IPS-20b (cell line): ENCODE data around the gene ZFX.

Source experiments
- H3K27ac ChIP-seq: one replicate; pipeline ENCODE4 v1.5.1; 2013; ENCODE audit warnings: low read length
- H3K27me3 ChIP-seq: 2 replicates; pipeline ENCODE4 v1.6.1; 2013; ENCODE audit warnings: mild to moderate bottlenecking, low read length, inconsistent platforms; ENCODE audit not compliant: insufficient read depth
- H3K36me3 ChIP-seq: 2 replicates; pipeline ENCODE4 v1.6.1; 2013; ENCODE audit warnings: low read depth, mild to moderate bottlenecking, inconsistent platforms, low read length, moderate library complexity; ENCODE audit not compliant: insufficient read depth
- H3K4me1 ChIP-seq: 2 replicates; pipeline ENCODE4 v1.6.1; 2013; ENCODE audit warnings: mild to moderate bottlenecking, control low read depth, inconsistent platforms, low read length, moderate library complexity; ENCODE audit not compliant: insufficient read depth
- H3K4me3 ChIP-seq: 2 replicates; pipeline ENCODE4 v1.5.1; 2013; ENCODE audit warnings: mild to moderate bottlenecking, low read length, inconsistent platforms
- H3K9ac ChIP-seq: 2 replicates; pipeline ENCODE4 v1.6.1; 2013; ENCODE audit warnings: low read depth, mild to moderate bottlenecking, inconsistent platforms, low read length, moderate library complexity
- H3K9me3 ChIP-seq: 2 replicates; pipeline ENCODE4 v1.6.1; 2013; ENCODE audit warnings: mild to moderate bottlenecking, low read depth, low read length, inconsistent platforms; ENCODE audit not compliant: insufficient read depth

ZFX gene

GRCh38 chrX:24204331-24204730, 54.8 kb downstream of the ZFX start:
- H3K9ac ChIP-seq = no peak overlapping the region
- H3K4me1 ChIP-seq = no peaks in the 10 kb centered on the region

GRCh38 chrX:24204958-24205357, 55.4 kb downstream of the ZFX start:
- H3K27me3 ChIP-seq = no peaks in the 10 kb centered on the region
- no peak overlapping the region for H3K4me3 ChIP-seq
- peaks cover 27% of the 10 kb centered on the region for H3K36me3 ChIP-seq
- H3K27ac ChIP-seq = no peak overlapping the region
- H3K9me3 ChIP-seq = no peaks in the 10 kb centered on the region
- no peak overlapping the region for H3K9ac ChIP-seq
- H3K4me1 ChIP-seq = no peaks in the 10 kb centered on the region

More at GRCh38 chrX:24204331-24204730, 54.8 kb downstream of the ZFX start:
- no peak overlapping the region for H3K27ac ChIP-seq
- H3K27me3 ChIP-seq = no peaks in the 10 kb centered on the region
- peaks cover 21% of the 10 kb centered on the region for H3K36me3 ChIP-seq
- H3K4me3 ChIP-seq = no peak overlapping the region
- no peaks in the 10 kb centered on the region for H3K9me3 ChIP-seq

- no peak overlapping the region for H3K4me3 ChIP-seq
- peaks cover 48% of the 10 kb centered on the region for H3K36me3 ChIP-seq
- H3K4me1 ChIP-seq = no peaks in the 10 kb centered on the region
- H3K9me3 ChIP-seq = no peaks in the 10 kb centered on the region
- H3K27ac ChIP-seq = no peak overlapping the region
- no peak overlapping the region for H3K9ac ChIP-seq
- no peaks in the 10 kb centered on the region for H3K27me3 ChIP-seq
These were observed 58.3 kb downstream of the ZFX start for GRCh38 chrX:24207826-24208225.

DNA sequence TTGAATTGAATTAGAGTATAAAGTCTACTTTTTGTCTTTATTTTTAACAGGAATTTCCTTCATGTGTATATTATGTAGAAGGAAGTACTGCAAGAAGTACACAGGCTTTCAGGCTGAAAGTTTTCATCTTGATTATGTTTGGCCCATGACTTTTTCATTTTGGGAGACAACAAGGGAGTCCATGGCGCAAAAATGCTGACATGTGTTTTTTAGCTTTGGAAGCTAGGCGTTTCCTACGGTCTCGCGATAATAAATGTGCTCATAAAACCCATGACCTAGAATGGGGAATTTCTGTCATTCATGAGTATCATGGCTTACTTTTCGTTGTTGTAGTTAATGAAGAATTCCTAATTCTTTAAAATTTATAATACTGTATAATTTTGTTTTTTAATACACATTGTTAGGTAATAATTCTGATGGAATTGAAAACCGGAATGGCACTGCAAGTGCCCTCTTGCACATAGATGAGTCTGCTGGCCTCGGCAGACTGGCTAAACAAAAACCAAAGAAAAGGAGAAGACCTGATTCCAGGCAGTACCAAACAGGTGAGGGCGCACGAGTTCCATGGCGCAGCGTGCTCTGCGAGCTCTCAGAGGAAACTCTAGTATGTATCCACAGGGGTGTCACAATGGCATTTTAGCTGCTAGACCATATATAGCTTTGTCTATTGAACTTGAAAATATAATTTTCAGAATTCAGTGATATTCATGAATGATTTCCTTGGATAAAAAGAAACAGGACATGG, 59.1 kb downstream of the ZFX start:
- no peak overlapping the region for H3K4me3 ChIP-seq
- no peaks in the 10 kb centered on the region for H3K9me3 ChIP-seq
- no peaks in the 10 kb centered on the region for H3K4me1 ChIP-seq
- H3K36me3 ChIP-seq = peaks cover 48% of the 10 kb centered on the region
- no peak overlapping the region for H3K9ac ChIP-seq
- no peaks in the 10 kb centered on the region for H3K27me3 ChIP-seq
- H3K27ac ChIP-seq = no peak overlapping the region

DNA sequence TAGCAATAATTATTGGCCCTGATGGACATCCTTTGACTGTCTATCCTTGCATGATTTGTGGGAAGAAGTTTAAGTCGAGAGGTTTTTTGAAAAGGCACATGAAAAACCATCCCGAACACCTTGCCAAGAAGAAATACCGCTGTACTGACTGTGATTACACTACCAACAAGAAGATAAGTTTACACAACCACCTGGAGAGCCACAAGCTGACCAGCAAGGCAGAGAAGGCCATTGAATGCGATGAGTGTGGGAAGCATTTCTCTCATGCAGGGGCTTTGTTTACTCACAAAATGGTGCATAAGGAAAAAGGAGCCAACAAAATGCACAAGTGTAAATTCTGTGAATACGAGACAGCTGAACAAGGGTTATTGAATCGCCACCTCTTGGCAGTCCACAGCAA, 60.7 kb downstream of the ZFX start:
- H3K4me1 ChIP-seq = peaks cover 3% of the 10 kb centered on the region; the same call in 1 of the 2 replicates
- H3K27me3 ChIP-seq = no peaks in the 10 kb centered on the region
- no peak overlapping the region for H3K4me3 ChIP-seq
- H3K27ac ChIP-seq = no peak overlapping the region
- H3K9me3 ChIP-seq = no peaks in the 10 kb centered on the region
- no peak overlapping the region for H3K9ac ChIP-seq
- peaks cover 48% of the 10 kb centered on the region for H3K36me3 ChIP-seq

- H3K9me3 ChIP-seq = no peaks in the 10 kb centered on the region
- peaks cover 6% of the 10 kb centered on the region; the same call in 1 of the 2 replicates for H3K4me1 ChIP-seq
- no peaks in the 10 kb centered on the region for H3K27me3 ChIP-seq
- H3K9ac ChIP-seq = no peak overlapping the region
- H3K4me3 ChIP-seq = no peak overlapping the region
- H3K27ac ChIP-seq = no peak overlapping the region
- H3K36me3 ChIP-seq = peaks cover 25% of the 10 kb centered on the region
These were observed 65.0 kb downstream of the ZFX start for GRCh38 chrX:24214568-24214967.

- no peaks in the 10 kb centered on the region for H3K27me3 ChIP-seq
- peaks cover 18% of the 10 kb centered on the region for H3K36me3 ChIP-seq
- no peak overlapping the region for H3K4me3 ChIP-seq
- no peaks in the 10 kb centered on the region for H3K9me3 ChIP-seq
- H3K4me1 ChIP-seq = peaks cover 6% of the 10 kb centered on the region; the same call in 1 of the 2 replicates
- no peak overlapping the region for H3K9ac ChIP-seq
- no peak overlapping the region for H3K27ac ChIP-seq
These were observed 65.7 kb downstream of the ZFX start for GRCh38 chrX:24215272-24215671.

GRCh38 chrX:24216037-24216436, 66.5 kb downstream of the ZFX start:
- peaks cover 6% of the 10 kb centered on the region; the same call in 1 of the 2 replicates for H3K4me1 ChIP-seq
- H3K27me3 ChIP-seq = no peaks in the 10 kb centered on the region
- H3K27ac ChIP-seq = no peak overlapping the region
- no peaks in the 10 kb centered on the region for H3K9me3 ChIP-seq
- peaks cover 10% of the 10 kb centered on the region for H3K36me3 ChIP-seq
- H3K4me3 ChIP-seq = no peak overlapping the region
- H3K9ac ChIP-seq = no peak overlapping the region

DNA sequence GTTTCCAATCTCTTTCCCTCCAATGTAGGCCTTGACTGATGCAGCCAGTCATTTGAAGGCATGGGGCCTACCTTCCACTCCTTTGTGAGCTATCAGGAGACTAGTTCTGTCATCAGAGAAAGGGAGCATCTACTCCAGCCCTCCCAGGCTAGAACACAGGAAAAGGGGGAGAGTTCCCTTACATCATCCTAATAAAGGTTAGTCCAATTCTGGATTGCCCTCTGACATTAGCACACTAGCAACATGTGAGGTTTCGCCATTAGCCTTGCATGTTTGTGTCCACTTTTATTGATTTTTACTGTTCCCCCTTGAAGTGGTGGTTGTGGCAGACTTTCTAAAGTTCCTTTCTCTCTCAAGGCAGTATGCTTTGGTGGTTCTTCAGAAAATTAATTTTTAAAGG, 67.3 kb downstream of the ZFX start:
- no peak overlapping the region for H3K4me3 ChIP-seq
- no peaks in the 10 kb centered on the region for H3K27me3 ChIP-seq
- H3K9me3 ChIP-seq = no peaks in the 10 kb centered on the region
- H3K4me1 ChIP-seq = peaks cover 6% of the 10 kb centered on the region; the same call in 1 of the 2 replicates
- no peak overlapping the region for H3K27ac ChIP-seq
- H3K36me3 ChIP-seq = peaks cover 3% of the 10 kb centered on the region; the same call in 1 of the 2 replicates
- no peak overlapping the region for H3K9ac ChIP-seq

DNA sequence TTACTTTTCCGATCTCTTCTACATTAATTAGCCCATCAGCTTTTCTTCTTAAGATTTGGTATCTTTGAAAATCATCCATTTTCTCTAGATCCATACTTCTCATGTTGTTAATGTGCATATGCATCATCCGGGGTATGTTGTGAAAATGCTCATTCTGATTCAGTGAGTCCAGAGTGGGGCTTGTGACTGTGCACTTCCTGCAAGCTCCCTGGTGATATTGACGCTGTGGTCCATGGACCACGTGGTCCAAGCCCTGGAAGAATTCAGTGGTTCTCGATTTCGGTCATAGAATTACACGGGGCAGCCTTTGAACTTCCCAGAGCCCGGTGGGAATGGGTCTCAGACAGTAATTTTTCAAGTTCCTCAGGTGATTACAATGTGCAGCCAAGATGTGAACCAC, 69.8 kb downstream of the ZFX start:
- no peaks in the 10 kb centered on the region for H3K9me3 ChIP-seq
- H3K9ac ChIP-seq = no peak overlapping the region
- H3K36me3 ChIP-seq = no peaks in the 10 kb centered on the region
- H3K4me3 ChIP-seq = no peak overlapping the region
- H3K27me3 ChIP-seq = no peaks in the 10 kb centered on the region
- no peak overlapping the region for H3K27ac ChIP-seq
- H3K4me1 ChIP-seq = peaks cover 6% of the 10 kb centered on the region; the same call in 1 of the 2 replicates

DNA sequence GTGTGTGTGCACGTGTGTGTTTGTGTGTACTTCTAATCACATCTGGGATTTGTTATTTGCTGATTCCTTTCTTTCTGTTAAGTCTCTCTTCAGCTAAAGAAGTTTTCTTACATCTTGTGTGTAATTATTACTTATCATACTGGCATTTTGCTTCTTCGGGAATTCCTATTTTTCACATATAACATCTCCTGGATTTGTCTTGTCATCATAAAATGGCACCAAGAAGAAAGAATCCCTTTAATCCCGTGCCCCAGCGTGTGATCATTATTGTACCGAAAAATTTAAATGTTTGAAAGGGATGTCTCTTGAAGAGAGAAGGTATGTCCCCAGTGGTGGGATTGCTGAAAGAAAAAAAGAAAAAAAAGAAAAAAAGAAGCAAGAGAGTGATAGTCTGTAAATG, 72.3 kb downstream of the ZFX start:
- no peak overlapping the region for H3K27ac ChIP-seq
- H3K27me3 ChIP-seq = no peaks in the 10 kb centered on the region
- H3K36me3 ChIP-seq = no peaks in the 10 kb centered on the region
- H3K9me3 ChIP-seq = no peaks in the 10 kb centered on the region; the same call in 1 of the 2 replicates
- no peaks in the 10 kb centered on the region for H3K4me1 ChIP-seq
- H3K9ac ChIP-seq = no peak overlapping the region
- H3K4me3 ChIP-seq = no peak overlapping the region

DNA sequence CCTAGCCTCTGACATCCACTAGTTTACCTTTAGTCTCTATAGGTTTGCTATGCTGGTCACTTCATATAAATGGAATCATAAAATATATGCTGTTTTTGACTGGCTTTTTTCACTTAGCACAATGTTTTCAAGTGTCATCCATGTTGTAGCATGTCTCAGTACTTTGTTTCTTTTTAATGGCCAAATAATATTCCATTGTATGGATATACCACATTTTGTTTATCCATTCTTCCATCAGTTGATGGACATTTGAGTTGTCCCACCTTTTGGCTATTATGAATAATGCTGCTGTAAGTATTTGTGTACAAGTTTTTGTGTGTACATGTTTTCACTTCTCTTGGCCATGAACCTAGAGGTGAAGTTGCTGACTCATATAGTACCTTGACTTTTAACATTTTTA, 75.7 kb downstream of the ZFX start:
- no peak overlapping the region for H3K9ac ChIP-seq

More for the DNA sequence above, 75.7 kb downstream of the ZFX start:
- Histone ChIP-seq H3K9me3 (no peaks in the 10 kb centered on the region; the same call in 1 of the 2 replicates), H3K36me3 (no peaks in the 10 kb centered on the region), H3K27me3 (no peaks in the 10 kb centered on the region), H3K4me1 (no peaks in the 10 kb centered on the region), H3K4me3 (no peak overlapping the region), H3K27ac (no peak overlapping the region)
